Measurements from ENCODE around the gene SIGLEC5.

- no peak for TF ChIP-seq CTCF (IDR thresholded peaks at IDR 0.05)
- no peak for TF ChIP-seq YY1 (IDR thresholded peaks at IDR 0.05; ENCODE audit: low read depth)
- no peak for TF ChIP-seq ZBTB33 (IDR thresholded peaks at IDR 0.05; ENCODE audit: borderline replicate concordance, low read depth)
- no peak for TF ChIP-seq EZH2phosphoT487 (IDR thresholded peaks at IDR 0.05; ENCODE audit: borderline replicate concordance, low read depth)
- no peak for TF ChIP-seq USF2 (IDR thresholded peaks at IDR 0.05; ENCODE audit: borderline replicate concordance, low read depth, low read length)
- TF ChIP-seq IRF3 (IDR thresholded peaks at IDR 0.05; ENCODE audit: low read depth, low read length) = no peak
These were observed 33.9 kb upstream of the SIGLEC5 start for GRCh38 chr19:51664131-51664530.
